Body of pancreas (tissue), 4 donors: Measurements from ENCODE around the gene UTP11. TPM values are rescaled to one million over a fixed set of nuclear protein-coding genes. Genes with fewer than 3 reads are reported as not detected.

ENCODE experiments used
- ATAC-seq: fragments of 150-250 bp; one replicate; pipeline ENCODE4 v1.9.1; 2016
- DNase-seq, 4 donors: peaks; one replicate each; pipeline ENCODE4 v3.0.0-alpha.2; 2019
- H3K27ac ChIP-seq, 4 donors: fragments of 200-600 bp; sonication (generic); 1 replicate in 3 of 4; 2 replicates in 1 of 4; pipeline versions ENCODE4 v1.5.1 to v1.6.1; 2016 to 2019; ENCODE audit warnings: mild to moderate bottlenecking in 1 of 4, mixed read lengths in 1 of 4, moderate library complexity in 1 of 4
- H3K27me3 ChIP-seq, 2 donors: fragments of 200-600 bp; sonication (generic); one replicate each; pipeline ENCODE4 v1.6.0; 2016; ENCODE audit warnings: mild to moderate bottlenecking in 1 of 2
- H3K36me3 ChIP-seq, 2 donors: fragments of 200-600 bp; sonication (generic); replicated peaks in 1 of 2; 2 replicates each; pipeline ENCODE4 v1.5.1; 2016; ENCODE audit warnings: low read depth in 2 of 2; ENCODE audit not compliant: insufficient read depth in 1 of 2
- H3K4me1 ChIP-seq: fragments of 200-600 bp; sonication (generic); one replicate; pipeline ENCODE4 v1.6.0; 2016
- H3K4me3 ChIP-seq, 2 donors: fragments of 200-600 bp; sonication (generic); 1 replicate in 1 of 2; 2 replicates in 1 of 2; pipeline ENCODE4 v1.5.1; 2016 to 2019
- H3K9me3 ChIP-seq, 3 donors: fragments of 200-600 bp; sonication (generic); 1 replicate in 2 of 3; 2 replicates in 1 of 3; pipeline ENCODE4 v1.5.1; 2016
- CTCF ChIP-seq, 7 experiments: fragments of 450-650 bp in 4 of 7; fragments of 200-600 bp in 3 of 7; sonication (generic) in 3 of 7; IDR thresholded peaks; one replicate each; pipeline ENCODE4 v1.5.1; 2016 to 2019; ENCODE audit warnings: antibody characterized with exemption in 7 of 7
- POLR2A ChIP-seq, 3 donors: fragments of 450-650 bp; IDR thresholded peaks; one replicate each; pipeline ENCODE4 v1.6.1; 2016; ENCODE audit warnings: antibody characterized with exemption in 3 of 3, mild to moderate bottlenecking in 2 of 3
- whole genome bisulfite sequencing, 2 donors: methylation state at CpG; one replicate each; pipeline ENCODE4 v1.1.5; 2017; 5-methylcytosine and 5-hydroxymethylcytosine counted together
- intact Hi-C: fragments of 100-400 bp; cut with DNase I; formaldehyde crosslinking; loops from one replicate; pipeline ENCODE4 v1.15.1; 2023
- total RNA-seq, 2 donors: library from RNA; depleted of rRNA; stranded (reverse); fragments of >200 nt; gene quantifications; one replicate each; pipeline ENCODE4 v1.1.0, GENCODE V29; 2016

The UTP11 gene
- total RNA-seq, 2 donors from 2014 or later, result 10.9 to 13.2 TPM

- WGBS, 2 donors, result 80 to 85% methylated on average over 13 to 16 of the region's 16 CpGs
- Histone ChIP-seq H3K9me3 (no peaks in the 10 kb centered on the region), H3K4me3 (no peak overlapping the region), H3K4me1 (peaks cover 35% of the 10 kb centered on the region), H3K27me3 (no peaks in the 10 kb centered on the region), H3K27ac (peak overlapping the region; percentile 41 to 73 (median 64)), H3K36me3 (no peaks in the 10 kb centered on the region)
- ATAC-seq (no peak), DNase-seq (peak in 1 of 4 donors; percentile 20)
- intact Hi-C loops, result no loop called here
- TF ChIP-seq CTCF (IDR thresholded peaks at IDR 0.05), result no peak
- no peak for TF ChIP-seq POLR2A (IDR thresholded peaks at IDR 0.05)
Observed at GRCh38 chr1:37998913-37999429, 13.6 kb upstream of the UTP11 start.

GRCh38 chr1:37999430-38000232, 12.9 kb upstream of the UTP11 start:
- WGBS, 2 donors, result 36 to 40% methylated on average over 9 of the region's 9 CpGs
- H3K36me3 ChIP-seq, result no peaks in the 10 kb centered on the region
- no peak overlapping the region for H3K4me3 ChIP-seq
- DNase-seq (peak in 2 of 4 donors; percentile 63 to 72), ATAC-seq (peak; percentile 25)
- no peaks in the 10 kb centered on the region for H3K9me3 ChIP-seq
- peaks cover 42% of the 10 kb centered on the region for H3K4me1 ChIP-seq
- H3K27me3 ChIP-seq, result no peaks in the 10 kb centered on the region
- intact Hi-C loops, result no loop called here
- peak overlapping the region; percentile 41 to 73 (median 64) for H3K27ac ChIP-seq
- TF ChIP-seq CTCF (IDR thresholded peaks at IDR 0.05) (no peak), POLR2A (IDR thresholded peaks at IDR 0.05) (no peak)

- TF ChIP-seq CTCF (IDR thresholded peaks at IDR 0.05) (no peak), POLR2A (IDR thresholded peaks at IDR 0.05) (no peak)
- H3K27ac ChIP-seq, result peak overlapping the region; percentile 41 to 73 (median 64)
- H3K9me3 ChIP-seq, result no peaks in the 10 kb centered on the region
- no peaks in the 10 kb centered on the region for H3K27me3 ChIP-seq
- ATAC-seq (no peak), DNase-seq (no peak)
- H3K4me1 ChIP-seq, result peaks cover 40% of the 10 kb centered on the region
- WGBS, 2 donors, result 70 to 77% methylated on average over 2 of the region's 2 CpGs
- no peaks in the 10 kb centered on the region for H3K36me3 ChIP-seq
- intact Hi-C loops, result no loop called here
- no peak overlapping the region for H3K4me3 ChIP-seq
Observed at GRCh38 chr1:38000233-38000528, 12.4 kb upstream of the UTP11 start.

- ATAC-seq (no peak), DNase-seq (peak in 1 of 4 donors; percentile 25)
- intact Hi-C loops, result no loop called here
- no peak for TF ChIP-seq POLR2A (IDR thresholded peaks at IDR 0.05)
- TF ChIP-seq CTCF (IDR thresholded peaks at IDR 0.05), result no peak
- Histone ChIP-seq H3K36me3 (no peaks in the 10 kb centered on the region), H3K4me3 (no peak overlapping the region), H3K27ac (peak overlapping the region in 3 of 4 donors; percentile 41 to 73 (median 69)), H3K27me3 (no peaks in the 10 kb centered on the region), H3K9me3 (no peaks in the 10 kb centered on the region), H3K4me1 (peaks cover 41% of the 10 kb centered on the region)
- WGBS, 2 donors, result 61 to 78% methylated on average over 5 to 13 of the region's 13 CpGs
Observed at GRCh38 chr1:38000529-38001455, 11.7 kb upstream of the UTP11 start.
